ENCODE results near the gene IL4R.

Gene IL4R

GRCh38 chr16:27315333-27316037 is 1.7 kb downstream of the IL4R start:
- H3K4me3 ChIP-seq (ENCODE audit: low read length): no peak overlapping the region
- H2AFZ ChIP-seq (ENCODE audit: low read length): no peak overlapping the region
- TF ChIP-seq EZH2phosphoT487 (IDR thresholded peaks at IDR 0.05; ENCODE audit: low read length) (no peak), EZH2 (optimal IDR thresholded peaks at IDR 0.05; ENCODE audit: low read depth, low read length) (no peak), CTCF (IDR thresholded peaks at IDR 0.05; ENCODE audit: low read length) (no peak)
- no peak for DNase-seq
- no peaks in the 10 kb centered on the region for H3K9me2 ChIP-seq (replicated peaks; ENCODE audit: insufficient read depth, low read length)
- H3K36me3 ChIP-seq (replicated peaks; ENCODE audit: insufficient read depth, low read length): no peaks in the 10 kb centered on the region
- H3F3A ChIP-seq (ENCODE audit: insufficient read depth, low read length): no peaks in the 10 kb centered on the region
- no peak overlapping the region for H3K27ac ChIP-seq (ENCODE audit: low read length)
- no peaks in the 10 kb centered on the region for H3K79me2 ChIP-seq (ENCODE audit: low read length)
- H3K9me3 ChIP-seq (replicated peaks; ENCODE audit: insufficient read depth, low read length): no peaks in the 10 kb centered on the region
- no peak overlapping the region for H3K9ac ChIP-seq (ENCODE audit: low read length)
- H3K4me1 ChIP-seq (ENCODE audit: low read length): no peaks in the 10 kb centered on the region
- no peaks in the 10 kb centered on the region for H4K20me1 ChIP-seq (ENCODE audit: insufficient read depth, low read length)
- H3K4me2 ChIP-seq (ENCODE audit: low read depth, low read length): no peak overlapping the region
- H3K27me3 ChIP-seq (replicated peaks; ENCODE audit: insufficient read depth, low read length): no peaks in the 10 kb centered on the region

DNA sequence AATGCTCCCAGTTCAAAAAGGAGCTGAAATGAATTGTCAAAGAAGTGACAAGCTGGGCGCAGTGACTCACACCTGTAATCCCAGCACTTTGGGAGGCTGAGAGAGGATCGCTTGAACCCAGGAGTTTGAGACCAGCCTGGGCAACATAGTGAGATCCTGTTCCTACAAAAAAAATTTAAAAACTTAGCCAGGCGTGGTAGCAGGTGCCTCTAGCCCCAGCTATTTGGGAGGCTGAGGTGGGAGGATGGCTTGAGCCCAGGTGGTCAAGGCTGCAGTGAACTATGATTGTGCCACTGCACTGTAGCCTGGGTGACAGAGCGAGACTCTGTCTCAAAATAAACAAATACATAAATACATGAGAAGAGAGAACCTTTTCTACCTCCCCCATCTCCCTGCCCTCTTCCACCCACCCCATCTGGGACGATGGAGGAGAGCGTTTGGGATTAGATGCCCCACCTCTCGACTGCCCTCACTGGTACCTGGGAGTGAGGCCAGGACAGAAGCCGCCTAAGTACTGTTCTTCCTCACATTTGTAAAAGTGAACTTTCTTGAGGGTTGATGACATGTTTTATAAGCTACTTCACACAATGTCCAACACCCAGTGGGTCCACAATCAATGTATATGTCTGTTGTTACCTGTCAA is 2.4 kb downstream of the IL4R start:
- DNase-seq: no peak
- TF ChIP-seq CTCF (IDR thresholded peaks at IDR 0.05; ENCODE audit: low read length) (no peak), EZH2phosphoT487 (IDR thresholded peaks at IDR 0.05; ENCODE audit: low read length) (no peak), EZH2 (optimal IDR thresholded peaks at IDR 0.05; ENCODE audit: low read depth, low read length) (no peak)
- no peaks in the 10 kb centered on the region for H3K36me3 ChIP-seq (replicated peaks; ENCODE audit: insufficient read depth, low read length)
- no peaks in the 10 kb centered on the region for H4K20me1 ChIP-seq (ENCODE audit: insufficient read depth, low read length)
- no peaks in the 10 kb centered on the region for H3K9me3 ChIP-seq (replicated peaks; ENCODE audit: insufficient read depth, low read length)
- no peaks in the 10 kb centered on the region for H3F3A ChIP-seq (ENCODE audit: insufficient read depth, low read length)
- no peaks in the 10 kb centered on the region for H3K4me1 ChIP-seq (ENCODE audit: low read length)
- no peaks in the 10 kb centered on the region for H3K79me2 ChIP-seq (ENCODE audit: low read length)
- no peak overlapping the region for H3K27ac ChIP-seq (ENCODE audit: low read length)
- no peak overlapping the region for H3K4me3 ChIP-seq (ENCODE audit: low read length)
- no peak overlapping the region for H2AFZ ChIP-seq (ENCODE audit: low read length)
- H3K4me2 ChIP-seq (ENCODE audit: low read depth, low read length): no peak overlapping the region
- H3K9ac ChIP-seq (ENCODE audit: low read length): no peak overlapping the region
- no peaks in the 10 kb centered on the region for H3K27me3 ChIP-seq (replicated peaks; ENCODE audit: insufficient read depth, low read length)
- no peaks in the 10 kb centered on the region for H3K9me2 ChIP-seq (replicated peaks; ENCODE audit: insufficient read depth, low read length)

- Histone ChIP-seq H2AFZ (ENCODE audit: low read length) (no peak overlapping the region), H3K9me3 (replicated peaks; ENCODE audit: insufficient read depth, low read length) (no peaks in the 10 kb centered on the region), H3K9ac (ENCODE audit: low read length) (no peak overlapping the region), H3K4me2 (ENCODE audit: low read depth, low read length) (no peak overlapping the region), H3K27me3 (replicated peaks; ENCODE audit: insufficient read depth, low read length) (no peaks in the 10 kb centered on the region), H3K79me2 (ENCODE audit: low read length) (no peaks in the 10 kb centered on the region), H3F3A (ENCODE audit: insufficient read depth, low read length) (no peaks in the 10 kb centered on the region), H3K9me2 (replicated peaks; ENCODE audit: insufficient read depth, low read length) (no peaks in the 10 kb centered on the region), H4K20me1 (ENCODE audit: insufficient read depth, low read length) (no peaks in the 10 kb centered on the region), H3K36me3 (replicated peaks; ENCODE audit: insufficient read depth, low read length) (no peaks in the 10 kb centered on the region), H3K4me1 (ENCODE audit: low read length) (no peaks in the 10 kb centered on the region), H3K27ac (ENCODE audit: low read length) (no peak overlapping the region), H3K4me3 (ENCODE audit: low read length) (no peak overlapping the region)
- no peak for DNase-seq
- TF ChIP-seq EZH2phosphoT487 (IDR thresholded peaks at IDR 0.05; ENCODE audit: low read length) (no peak), EZH2 (optimal IDR thresholded peaks at IDR 0.05; ENCODE audit: low read depth, low read length) (no peak), CTCF (IDR thresholded peaks at IDR 0.05; ENCODE audit: low read length) (no peak)
Observed at GRCh38 chr16:27317320-27317719, 3.5 kb downstream of the IL4R start.
